ENCODE results near the gene FAM124A. TPM values are rescaled to one million over a fixed set of nuclear protein-coding genes. Genes with fewer than 3 reads are reported as not detected.

Gene FAM124A
- total and polyA plus RNA-seq, 2 of the 8 experiments (the other 6 are each of a cell fraction or from before 2014, with no cell fraction given) = 40.7 to 49.9 TPM

DNA sequence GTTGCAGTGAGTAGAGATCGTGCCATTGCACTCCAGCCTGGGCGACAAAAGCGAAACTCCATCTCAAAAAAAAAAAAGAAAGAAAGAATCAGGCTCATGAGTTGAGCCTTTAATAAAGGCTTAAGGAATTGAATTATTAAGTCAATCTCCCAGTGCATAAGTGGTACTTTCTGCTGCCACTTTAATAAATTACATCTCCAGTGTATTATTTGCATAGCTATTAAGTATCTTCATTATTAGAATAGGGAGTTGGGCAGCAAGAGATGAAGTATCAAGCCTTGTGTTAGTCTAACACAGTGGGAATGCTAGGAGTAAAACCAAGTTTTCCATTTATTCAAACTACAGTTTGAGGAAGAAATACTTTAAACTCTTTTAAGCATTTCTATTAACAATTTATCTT lies 15.6 kb upstream of the FAM124A start (continued):
- TF ChIP-seq, protein P1, sequence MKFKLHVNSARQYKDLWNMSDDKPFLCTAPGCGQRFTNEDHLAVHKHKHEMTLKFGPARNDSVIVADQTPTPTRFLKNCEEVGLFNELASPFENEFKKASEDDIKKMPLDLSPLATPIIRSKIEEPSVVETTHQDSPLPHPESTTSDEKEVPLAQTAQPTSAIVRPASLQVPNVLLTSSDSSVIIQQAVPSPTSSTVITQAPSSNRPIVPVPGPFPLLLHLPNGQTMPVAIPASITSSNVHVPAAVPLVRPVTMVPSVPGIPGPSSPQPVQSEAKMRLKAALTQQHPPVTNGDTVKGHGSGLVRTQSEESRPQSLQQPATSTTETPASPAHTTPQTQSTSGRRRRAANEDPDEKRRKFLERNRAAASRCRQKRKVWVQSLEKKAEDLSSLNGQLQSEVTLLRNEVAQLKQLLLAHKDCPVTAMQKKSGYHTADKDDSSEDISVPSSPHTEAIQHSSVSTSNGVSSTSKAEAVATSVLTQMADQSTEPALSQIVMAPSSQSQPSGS (IDR thresholded peaks at IDR 0.05; ENCODE audit: low read length) = no peak
- TF ChIP-seq ASH2L (IDR thresholded peaks at IDR 0.05; ENCODE audit: low read length) = no peak
- no peak for TF ChIP-seq SP4 (IDR thresholded peaks at IDR 0.05; ENCODE audit: low read length)
- TF ChIP-seq RAD21 (IDR thresholded peaks at IDR 0.05 in 1 of 2, conservative IDR thresholded peaks at IDR 0.05 in 1 of 2; ENCODE audit: low read depth in 2 of 2, low read length in 2 of 2) = no peak
- TF ChIP-seq YY1 (IDR thresholded peaks at IDR 0.05; ENCODE audit: low read depth, low read length) = no peak
- no peak for TF ChIP-seq RFX5 (IDR thresholded peaks at IDR 0.05; ENCODE audit: borderline replicate concordance, low read depth, low read length)

Measured in H1 (cell line).